Rectal smooth muscle tissue (tissue), 1 donor: ENCODE data around the gene HTT.

ENCODE experiments used
- H3K27ac ChIP-seq: one replicate; pipeline ENCODE4 v1.7.0; 2013; ENCODE audit warnings: low read depth, low read length, inconsistent platforms
- H3K27me3 ChIP-seq: one replicate; pipeline ENCODE4 v1.7.0; 2013; ENCODE audit warnings: low read length; ENCODE audit not compliant: control insufficient read depth, insufficient read depth
- H3K36me3 ChIP-seq: one replicate; pipeline ENCODE4 v1.7.0; 2013; ENCODE audit warnings: low read length; ENCODE audit not compliant: control insufficient read depth, insufficient read depth
- H3K4me1 ChIP-seq: one replicate; pipeline ENCODE4 v1.7.0; 2013; ENCODE audit warnings: low read length; ENCODE audit not compliant: control insufficient read depth, insufficient read depth
- H3K4me3 ChIP-seq: one replicate; pipeline ENCODE4 v1.7.0; 2013; ENCODE audit warnings: low read length
- H3K9ac ChIP-seq: one replicate; pipeline ENCODE4 v1.7.0; 2013; ENCODE audit warnings: low read length

HTT gene

GRCh38 chr4:3121110-3121509 is 46.6 kb downstream of the HTT start:
- no peak overlapping the region for H3K4me3 ChIP-seq
- no peaks in the 10 kb centered on the region for H3K27me3 ChIP-seq
- peaks cover 16% of the 10 kb centered on the region for H3K4me1 ChIP-seq
- no peak overlapping the region for H3K9ac ChIP-seq
- peaks cover 12% of the 10 kb centered on the region for H3K36me3 ChIP-seq
- H3K27ac ChIP-seq, result no peak overlapping the region

- Histone ChIP-seq H3K36me3 (peaks cover 7% of the 10 kb centered on the region), H3K4me1 (peaks cover 16% of the 10 kb centered on the region), H3K9ac (no peak overlapping the region), H3K27me3 (no peaks in the 10 kb centered on the region), H3K27ac (no peak overlapping the region), H3K4me3 (no peak overlapping the region)
Observed at GRCh38 chr4:3121596-3121995, 47.1 kb downstream of the HTT start.

- Histone ChIP-seq H3K27ac (no peak overlapping the region), H3K27me3 (no peaks in the 10 kb centered on the region), H3K36me3 (peaks cover 6% of the 10 kb centered on the region), H3K4me1 (peaks cover 16% of the 10 kb centered on the region), H3K4me3 (no peak overlapping the region), H3K9ac (no peak overlapping the region)
Observed at GRCh38 chr4:3122081-3122563, 47.6 kb downstream of the HTT start.

- Histone ChIP-seq H3K9ac (no peak overlapping the region), H3K36me3 (peaks cover 9% of the 10 kb centered on the region), H3K27me3 (no peaks in the 10 kb centered on the region), H3K4me1 (peaks cover 16% of the 10 kb centered on the region), H3K27ac (peak overlapping the region; percentile 35), H3K4me3 (no peak overlapping the region)
Observed at GRCh38 chr4:3123181-3123671, 48.7 kb downstream of the HTT start.

GRCh38 chr4:3124070-3124767 is 49.7 kb downstream of the HTT start:
- H3K36me3 ChIP-seq, result peaks cover 13% of the 10 kb centered on the region
- no peak overlapping the region for H3K9ac ChIP-seq
- no peaks in the 10 kb centered on the region for H3K27me3 ChIP-seq
- H3K4me3 ChIP-seq, result no peak overlapping the region
- no peak overlapping the region for H3K27ac ChIP-seq
- peaks cover 16% of the 10 kb centered on the region for H3K4me1 ChIP-seq

- Histone ChIP-seq H3K4me3 (no peak overlapping the region), H3K4me1 (peaks cover 12% of the 10 kb centered on the region), H3K36me3 (peaks cover 28% of the 10 kb centered on the region), H3K27me3 (no peaks in the 10 kb centered on the region), H3K9ac (no peak overlapping the region), H3K27ac (no peak overlapping the region)
Observed at GRCh38 chr4:3127112-3127511, 52.6 kb downstream of the HTT start.

GRCh38 chr4:3128058-3128457 is 53.6 kb downstream of the HTT start:
- Histone ChIP-seq H3K9ac (no peak overlapping the region), H3K27me3 (no peaks in the 10 kb centered on the region), H3K4me3 (no peak overlapping the region), H3K36me3 (peaks cover 35% of the 10 kb centered on the region), H3K4me1 (peaks cover 6% of the 10 kb centered on the region), H3K27ac (no peak overlapping the region)

- peaks cover 38% of the 10 kb centered on the region for H3K36me3 ChIP-seq
- no peaks in the 10 kb centered on the region for H3K4me1 ChIP-seq
- H3K4me3 ChIP-seq, result no peak overlapping the region
- H3K27ac ChIP-seq, result no peak overlapping the region
- no peaks in the 10 kb centered on the region for H3K27me3 ChIP-seq
- H3K9ac ChIP-seq, result no peak overlapping the region
Observed at GRCh38 chr4:3128976-3129375, 54.5 kb downstream of the HTT start.

GRCh38 chr4:3130201-3130600 is 55.7 kb downstream of the HTT start:
- H3K9ac ChIP-seq, result no peak overlapping the region
- no peak overlapping the region for H3K4me3 ChIP-seq
- H3K27ac ChIP-seq, result no peak overlapping the region
- peaks cover 38% of the 10 kb centered on the region for H3K36me3 ChIP-seq
- H3K4me1 ChIP-seq, result no peaks in the 10 kb centered on the region
- no peaks in the 10 kb centered on the region for H3K27me3 ChIP-seq

GRCh38 chr4:3130826-3131225 is 56.3 kb downstream of the HTT start:
- H3K27ac ChIP-seq, result no peak overlapping the region
- peaks cover 5% of the 10 kb centered on the region for H3K4me1 ChIP-seq
- no peaks in the 10 kb centered on the region for H3K27me3 ChIP-seq
- H3K4me3 ChIP-seq, result no peak overlapping the region
- no peak overlapping the region for H3K9ac ChIP-seq
- peaks cover 40% of the 10 kb centered on the region for H3K36me3 ChIP-seq

- Histone ChIP-seq H3K36me3 (peaks cover 36% of the 10 kb centered on the region), H3K27me3 (no peaks in the 10 kb centered on the region), H3K9ac (no peak overlapping the region), H3K4me1 (peaks cover 7% of the 10 kb centered on the region), H3K4me3 (no peak overlapping the region), H3K27ac (no peak overlapping the region)
Observed at GRCh38 chr4:3134201-3134600, 59.7 kb downstream of the HTT start.

GRCh38 chr4:3135155-3136011 is 60.9 kb downstream of the HTT start:
- peaks cover 33% of the 10 kb centered on the region for H3K36me3 ChIP-seq
- H3K4me1 ChIP-seq, result peaks cover 7% of the 10 kb centered on the region
- no peak overlapping the region for H3K9ac ChIP-seq
- no peaks in the 10 kb centered on the region for H3K27me3 ChIP-seq
- H3K4me3 ChIP-seq, result peak overlapping the region; percentile 14
- H3K27ac ChIP-seq, result no peak overlapping the region
